Spleen (tissue), 11 donors: Measurements from ENCODE around the gene HNRNPC. TPM values are rescaled to one million over a fixed set of nuclear protein-coding genes. Genes with fewer than 3 reads are reported as not detected.
A peak's percentile ranks its signal among the peaks of the same experiment; 100 is the strongest.

Experiments used
- DNase-seq: peaks from one replicate; pipeline ENCODE4 v3.0.0-alpha.2; 2020
- H3K27ac ChIP-seq, 8 donors: fragments of 200-600 bp; sonication (generic) in 7 of 8; 1 replicate in 4 of 8; 2 replicates in 4 of 8; pipeline versions ENCODE4 v1.5.0 to v1.8.0; 2016 to 2021; ENCODE audit warnings: inconsistent platforms in 4 of 8, mild to moderate bottlenecking in 4 of 8, moderate library complexity in 1 of 8
- H3K27me3 ChIP-seq, 7 donors: fragments of 200-600 bp; sonication (generic) in 6 of 7; replicated peaks in 1 of 7; 1 replicate in 4 of 7; 2 replicates in 3 of 7; pipeline versions ENCODE4 v1.5.0 to v1.8.0; 2016 to 2021; ENCODE audit warnings: inconsistent platforms in 3 of 7, mild to moderate bottlenecking in 1 of 7
- H3K36me3 ChIP-seq, 6 donors: fragments of 200-600 bp; sonication (generic) in 5 of 6; 1 replicate in 4 of 6; 2 replicates in 2 of 6; pipeline versions ENCODE4 v1.5.0 to v1.8.0; 2016 to 2021; ENCODE audit warnings: inconsistent platforms in 2 of 6
- H3K4me1 ChIP-seq, 6 donors: fragments of 200-600 bp; sonication (generic) in 5 of 6; 1 replicate in 3 of 6; 2 replicates in 3 of 6; pipeline versions ENCODE4 v1.5.0 to v1.8.0; 2016 to 2021; ENCODE audit warnings: inconsistent platforms in 3 of 6
- H3K4me3 ChIP-seq, 8 donors: fragments of 200-600 bp; sonication (generic) in 7 of 8; 1 replicate in 4 of 8; 2 replicates in 4 of 8; pipeline versions ENCODE4 v1.5.0 to v1.8.0; 2016 to 2021; ENCODE audit warnings: inconsistent platforms in 4 of 8, mild to moderate bottlenecking in 4 of 8, moderate library complexity in 2 of 8
- H3K9me3 ChIP-seq, 8 donors: fragments of 200-600 bp; sonication (generic) in 7 of 8; 1 replicate in 4 of 8; 2 replicates in 4 of 8; pipeline versions ENCODE4 v1.5.0 to v1.8.0; 2016 to 2021; ENCODE audit warnings: inconsistent platforms in 4 of 8
- CTCF ChIP-seq, 11 experiments: fragments of 200-600 bp in 7 of 11; fragments of 450-650 bp in 4 of 11; sonication (generic) in 4 of 11; IDR thresholded peaks in 8 of 11; conservative IDR thresholded peaks in 3 of 11; 1 replicate in 7 of 11; 2 replicates in 4 of 11; pipeline versions ENCODE4 v1.4.0 to v1.8.0; 2016 to 2021; ENCODE audit warnings: antibody characterized with exemption in 11 of 11, inconsistent platforms in 4 of 11, mild to moderate bottlenecking in 1 of 11
- POLR2A ChIP-seq, 3 donors: fragments of 450-650 bp; IDR thresholded peaks; one replicate each; pipeline ENCODE4 v1.5.1; 2017; ENCODE audit warnings: antibody characterized with exemption in 3 of 3, mild to moderate bottlenecking in 1 of 3
- POLR2AphosphoS5 ChIP-seq, 3 donors: sonication (generic); formaldehyde crosslinking; IDR thresholded peaks; one replicate each; pipeline ENCODE4 v1.5.1; 2017; ENCODE audit warnings: antibody characterized with exemption in 3 of 3
- WGBS, 5 donors: extraction: QIAGEN DNeasy Blood & Tissue Kit in 3 of 5; methylation state at CpG; one replicate each; pipeline versions ENCODE4 v1.1.5 to v1.1.7; 2013 to 2018; 5-methylcytosine and 5-hydroxymethylcytosine counted together
- intact Hi-C: fragments of 100-400 bp; cut with DNase I; formaldehyde crosslinking; loops from one replicate; pipeline ENCODE4 v1.15.0; 2023; ENCODE audit warnings: low total_unique reads
- polyA plus RNA-seq, 3 donors: library from polyadenylated mRNA; stranded (reverse); fragments of 200-250 nt; gene quantifications; one replicate each; pipeline ENCODE4 v1.2.1, GENCODE V29; 2013
- total RNA-seq, 7 donors: library from RNA; depleted of rRNA in 3 of 7; stranded (reverse); fragments of >200 nt in 3 of 7; fragmentation: NEBNext Ultra II Directional in 4 of 7; extraction: Animal tissue kit (Norgen Biotek cat#: 25700) in 4 of 7; gene quantifications; one replicate each; pipeline versions ENCODE4 v1.1.0 to v1.2.1, GENCODE V29; 2016 to 2021
- donor health status: healthy with polysubstance abuse.
- donor health status: DM: no; HTN: no; CAD: no; lungs with moderate emphysema.
- donor health status: DM: no; HTN: no; CAD: no.
- donor health status: Bipolar disorder and iron deficiency.
- donor health status: healthy.
- donor health status: DM: no; HTN: no; CAD: no.
- donor health status: DM: yes; HTN: yes; CAD: no.

Gene HNRNPC
- total and polyA plus RNA-seq, 10 donors = 374 to 824 (median 517) TPM

- Histone ChIP-seq H3K27ac (peak overlapping the region in 1 of 8 donors; percentile 6), H3K4me1 (peaks cover 0 to 22% (median 2%) of the 10 kb centered on the region in 6 donors), H3K36me3 (peaks cover 0 to 63% (median 35%) of the 10 kb centered on the region in 6 donors), H3K4me3 (no peak overlapping the region), H3K9me3 (no peaks in the 10 kb centered on the region), H3K27me3 (no peaks in the 10 kb centered on the region)
- DNase-seq = no peak
- TF ChIP-seq POLR2AphosphoS5 (IDR thresholded peaks at IDR 0.05) = peak in 1 of 3 donors; percentile 58
- no peak for TF ChIP-seq POLR2A (IDR thresholded peaks at IDR 0.05)
- TF ChIP-seq CTCF (IDR thresholded peaks at IDR 0.05 in 8 of 11, conservative IDR thresholded peaks at IDR 0.05 in 3 of 11) = no peak
- intact Hi-C loops = no loop called here
- 87 to 92% (median 91%) methylated on average over 8 of the region's 8 CpGs for WGBS, 5 donors
Observed at GRCh38 chr14:21204167-21205025, 64.8 kb downstream of the HNRNPC start.

- no peak overlapping the region for H3K4me3 ChIP-seq
- peak in 2 of 3 donors; percentile 19 to 42 for TF ChIP-seq POLR2AphosphoS5 (IDR thresholded peaks at IDR 0.05)
- TF ChIP-seq POLR2A (IDR thresholded peaks at IDR 0.05) = no peak
- peaks cover 0 to 56% (median 27%) of the 10 kb centered on the region in 6 donors for H3K36me3 ChIP-seq
- no peak for DNase-seq
- H3K4me1 ChIP-seq = peaks cover 0 to 22% (median 2%) of the 10 kb centered on the region in 6 donors
- H3K27me3 ChIP-seq = no peaks in the 10 kb centered on the region
- intact Hi-C loops = no loop called here
- H3K27ac ChIP-seq = peak overlapping the region in 1 of 8 donors; percentile 6
- H3K9me3 ChIP-seq = no peaks in the 10 kb centered on the region
- 82 to 87% (median 85%) methylated on average over 8 of the region's 8 CpGs for WGBS, 5 donors
Observed at GRCh38 chr14:21203470-21204166, 65.6 kb downstream of the HNRNPC start.

- TF ChIP-seq POLR2A (IDR thresholded peaks at IDR 0.05) (no peak), CTCF (IDR thresholded peaks at IDR 0.05 in 8 of 11, conservative IDR thresholded peaks at IDR 0.05 in 3 of 11) (no peak), POLR2AphosphoS5 (IDR thresholded peaks at IDR 0.05) (no peak)
- Histone ChIP-seq H3K36me3 (peaks cover 0 to 46% (median 18%) of the 10 kb centered on the region in 6 donors), H3K9me3 (no peaks in the 10 kb centered on the region), H3K4me1 (peaks cover 0 to 18% (median 0%) of the 10 kb centered on the region in 6 donors), H3K4me3 (no peak overlapping the region), H3K27me3 (no peaks in the 10 kb centered on the region), H3K27ac (peak overlapping the region in 1 of 8 donors; percentile 6)
- DNase-seq = no peak
- WGBS, 5 donors = 69 to 91% (median 80%) methylated on average over 4 of the region's 4 CpGs
- intact Hi-C loops = no loop called here
Observed at GRCh38 chr14:21202463-21203358, 66.5 kb downstream of the HNRNPC start.
